Astrocyte of the hippocampus (primary cell): ENCODE data around the gene CD44.

Experiments used
- DNase-seq: peaks from one replicate; pipeline ENCODE4 v3.0.0; 2011; ENCODE audit warnings: low read depth, low spot score

Gene CD44

GRCh38 chr11:35158701-35159510 is 19.9 kb downstream of the CD44 start:
- DNase-seq = peak; percentile 37

GRCh38 chr11:35160246-35160824 is 21.4 kb downstream of the CD44 start:
- no peak for DNase-seq

GRCh38 chr11:35160902-35161597 is 22.1 kb downstream of the CD44 start:
- DNase-seq = no peak

- no peak for DNase-seq
Observed at GRCh38 chr11:35162745-35163144, 23.8 kb downstream of the CD44 start.

GRCh38 chr11:35163209-35163608 is 24.2 kb downstream of the CD44 start:
- peak; percentile 49 for DNase-seq

GRCh38 chr11:35163702-35164496 is 24.9 kb downstream of the CD44 start:
- DNase-seq = no peak

GRCh38 chr11:35165030-35165422 is 26.1 kb downstream of the CD44 start:
- no peak for DNase-seq

GRCh38 chr11:35165423-35166368 is 26.7 kb downstream of the CD44 start:
- DNase-seq = peak; percentile 79

- peak; percentile 92 for DNase-seq
Observed at GRCh38 chr11:35166369-35167360, 27.7 kb downstream of the CD44 start.

GRCh38 chr11:35167426-35167954 is 28.5 kb downstream of the CD44 start:
- no peak for DNase-seq

GRCh38 chr11:35168671-35169070 is 29.7 kb downstream of the CD44 start:
- no peak for DNase-seq

GRCh38 chr11:35169112-35169511 is 30.1 kb downstream of the CD44 start:
- no peak for DNase-seq

- no peak for DNase-seq
Observed at GRCh38 chr11:35169754-35170153, 30.8 kb downstream of the CD44 start.

GRCh38 chr11:35170503-35170902 is 31.5 kb downstream of the CD44 start:
- DNase-seq = peak; percentile 62

- DNase-seq = no peak
Observed at GRCh38 chr11:35171226-35171625, 32.3 kb downstream of the CD44 start.

- no peak for DNase-seq
Observed at GRCh38 chr11:35173011-35173511, 34.1 kb downstream of the CD44 start.

GRCh38 chr11:35173616-35174566 is 34.9 kb downstream of the CD44 start:
- no peak for DNase-seq

GRCh38 chr11:35174666-35175065 is 35.7 kb downstream of the CD44 start:
- peak; percentile 72 for DNase-seq
